Effector memory CD4-positive, alpha-beta T cell (primary cell): ENCODE results near the gene UBE2S.
"Not testable (repeated sequence)": the region's sequence is repeated elsewhere in the genome, so short reads cannot be mapped to it uniquely, and the experiment has no call there.

Experiments
- DNase-seq, 3 donors: peaks; one replicate each; pipeline ENCODE4 v3.0.0-alpha.2; 2020
- H3K27ac ChIP-seq: 2 replicates; pipeline ENCODE4 v1.7.0; 2013; ENCODE audit warnings: mild to moderate bottlenecking, low read length, moderate library complexity; ENCODE audit not compliant: insufficient read depth, poor library complexity, severe bottlenecking
- H3K27me3 ChIP-seq: replicated peaks from 2 replicates; pipeline ENCODE4 v1.7.0; 2013; ENCODE audit warnings: mild to moderate bottlenecking, low read length; ENCODE audit not compliant: insufficient read depth, control insufficient read depth, poor library complexity, severe bottlenecking
- H3K36me3 ChIP-seq: 2 replicates; pipeline ENCODE4 v1.7.0; 2013; ENCODE audit warnings: mild to moderate bottlenecking, low read length, moderate library complexity; ENCODE audit not compliant: control insufficient read depth, insufficient read depth
- H3K4me1 ChIP-seq: 2 replicates; pipeline ENCODE4 v1.7.0; 2013; ENCODE audit warnings: low read length, mild to moderate bottlenecking; ENCODE audit not compliant: control insufficient read depth, insufficient read depth, poor library complexity, severe bottlenecking
- H3K4me3 ChIP-seq: 2 replicates; pipeline ENCODE4 v1.7.0; 2013; ENCODE audit warnings: low read length, low read depth, mild to moderate bottlenecking; ENCODE audit not compliant: insufficient read depth, poor library complexity, severe bottlenecking
- H3K9me3 ChIP-seq: 2 replicates; pipeline ENCODE4 v1.7.0; 2013; ENCODE audit warnings: mild to moderate bottlenecking, low read length, moderate library complexity; ENCODE audit not compliant: control insufficient read depth
- total RNA-seq, 3 donors: gene quantifications; one replicate each; lab custom pipeline; 2026; lab: John Stamatoyannopoulos, UW

The UBE2S gene
- 115 to 166 (median 145) reads per million in 3 donors for total RNA-seq

- DNase-seq, H3K27me3 ChIP-seq, H3K9me3 ChIP-seq: not testable (repeated sequence)
- Histone ChIP-seq H3K4me3 (peak within 1 kb of the TSS; percentile 85), H3K27ac (peak within 1 kb of the TSS; percentile 97), H3K4me1 (peaks cover 14% of the 10 kb centered on the region), H3K36me3 (peaks cover 19% of the 10 kb centered on the region)
These were observed at the start of gene UBE2S for GRCh38 chr19:55407550-55407799. Gene UBE2S, minus strand, starts transcription at chr19:55407788. Its CDS starts 199 bp downstream, at chr19:55407589.

DNA sequence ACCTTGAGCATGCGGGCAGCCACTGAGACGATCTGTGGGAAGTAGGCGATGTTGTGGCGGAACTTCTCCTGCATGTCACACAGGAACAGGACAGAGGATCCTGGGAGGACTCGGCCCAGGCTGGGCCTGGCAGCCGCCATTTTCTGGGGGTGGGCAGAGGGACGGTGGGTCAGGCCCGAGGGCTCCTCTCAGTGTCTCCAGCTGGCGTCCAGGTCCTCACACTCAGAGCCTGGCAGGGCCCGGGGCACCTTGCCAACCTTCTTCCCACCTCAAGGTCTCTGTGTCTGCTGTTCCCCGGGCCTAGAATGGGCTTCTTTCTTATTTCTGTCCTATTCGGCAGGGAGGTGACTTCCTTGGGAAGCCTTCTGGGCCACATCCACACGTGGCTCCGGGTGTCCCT, 48.8 kb upstream of the UBE2S start:
- Histone ChIP-seq H3K4me3 (no peak overlapping the region), H3K27ac (no peak overlapping the region)

DNA sequence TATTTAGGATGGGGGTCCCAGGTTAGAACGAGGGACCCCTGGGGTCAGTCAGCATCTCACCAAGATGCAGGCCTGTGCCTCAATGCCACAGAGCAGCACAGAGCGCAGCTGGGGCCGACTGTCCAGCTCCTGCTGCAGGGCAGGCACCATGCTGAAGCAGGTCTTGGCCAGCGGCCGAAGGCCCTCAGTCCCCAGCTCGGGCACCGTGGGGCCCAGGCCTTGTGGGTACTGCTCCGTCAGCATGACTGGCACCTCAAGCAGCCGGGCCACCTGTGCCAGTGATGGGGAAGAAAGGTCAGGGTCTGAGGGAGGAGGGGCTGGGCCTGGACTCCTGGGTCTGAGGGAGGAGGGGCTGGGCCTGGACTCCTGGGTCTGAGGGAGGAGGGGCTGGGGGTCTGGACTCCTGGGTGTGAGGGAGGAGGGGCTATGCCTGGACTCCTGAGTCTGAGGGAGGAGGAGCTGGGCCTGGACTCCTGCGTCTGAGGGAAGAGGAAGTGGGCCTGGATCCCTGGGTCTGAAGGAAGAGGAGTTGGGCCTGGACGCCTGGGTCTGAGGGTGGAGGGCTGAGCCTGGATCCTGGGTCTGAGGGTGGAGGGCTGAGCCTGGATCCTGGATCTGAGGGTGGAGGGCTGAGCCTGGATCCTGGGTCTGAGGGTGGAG, 48.1 kb upstream of the UBE2S start:
- no peak for DNase-seq
- Histone ChIP-seq H3K9me3 (no peaks in the 10 kb centered on the region), H3K4me1 (peaks cover 15% of the 10 kb centered on the region), H3K36me3 (no peaks in the 10 kb centered on the region), H3K27me3 (peaks cover 15% of the 10 kb centered on the region), H3K4me3 (no peak overlapping the region), H3K27ac (no peak overlapping the region)

More for the DNA sequence above, 48.8 kb upstream of the UBE2S start:
- Histone ChIP-seq H3K9me3 (no peaks in the 10 kb centered on the region), H3K4me1 (peaks cover 20% of the 10 kb centered on the region), H3K36me3 (no peaks in the 10 kb centered on the region), H3K27me3 (peaks cover 12% of the 10 kb centered on the region)
- DNase-seq: no peak

DNA sequence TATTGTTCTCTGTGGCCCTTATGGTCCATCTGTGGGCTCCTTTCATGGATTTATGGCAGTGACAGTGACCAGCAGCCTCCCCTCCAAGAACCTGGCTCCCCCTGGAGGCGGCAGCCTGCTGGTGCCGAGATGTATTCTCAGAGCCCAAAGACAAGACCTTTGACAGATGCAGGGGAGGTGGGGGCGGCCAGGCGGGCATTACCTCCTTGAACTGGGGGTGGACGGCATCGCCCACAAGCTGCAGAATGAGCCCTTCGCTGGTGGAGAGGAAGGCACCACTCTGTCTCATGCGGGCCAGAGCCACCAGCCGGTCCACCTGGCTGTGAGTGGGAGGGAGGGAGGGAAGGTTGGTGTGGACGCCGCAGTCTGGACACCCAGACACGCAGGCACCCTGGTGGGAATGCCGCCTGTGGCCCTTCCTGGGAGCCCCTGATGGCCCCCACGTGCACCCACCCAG, 47.2 kb upstream of the UBE2S start:
- Histone ChIP-seq H3K4me1 (peaks cover 13% of the 10 kb centered on the region), H3K4me3 (no peak overlapping the region), H3K27ac (no peak overlapping the region), H3K36me3 (no peaks in the 10 kb centered on the region), H3K9me3 (no peaks in the 10 kb centered on the region), H3K27me3 (peaks cover 22% of the 10 kb centered on the region)
- no peak for DNase-seq

DNA sequence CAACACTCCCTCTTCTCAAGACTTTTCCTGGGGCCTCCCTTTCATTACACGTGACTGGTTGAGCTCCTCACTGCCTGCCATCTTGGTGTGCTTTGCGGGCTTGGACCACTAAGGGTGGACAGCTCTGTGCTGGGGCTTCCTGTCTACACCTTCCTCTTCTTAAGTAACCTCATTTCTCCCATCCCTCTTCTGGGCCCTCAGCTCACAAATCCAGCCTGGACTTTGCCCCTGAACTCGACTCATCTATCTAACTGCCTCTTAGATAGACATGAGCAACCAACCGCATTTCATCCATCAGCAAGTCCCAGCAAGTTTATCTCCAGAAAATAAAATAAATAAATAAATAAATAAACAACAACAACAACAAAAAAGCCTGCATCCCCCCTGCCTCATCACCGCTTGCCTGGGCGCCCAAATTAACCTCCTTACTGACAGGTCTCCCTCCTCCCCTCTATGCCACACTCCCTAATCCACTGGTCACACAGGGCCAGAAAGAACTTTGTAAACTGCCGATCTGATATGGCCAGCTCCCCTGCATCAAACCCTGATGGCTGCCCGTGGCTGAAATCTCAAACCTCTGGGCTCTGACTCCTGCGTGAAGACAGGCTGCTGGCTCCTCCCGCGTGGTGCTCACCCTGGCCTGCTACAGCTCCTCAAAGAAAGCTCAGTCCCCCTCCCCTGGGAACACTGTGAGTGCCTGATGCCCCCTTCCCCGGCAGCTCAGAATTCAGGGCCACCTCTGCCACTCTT, 46.1 kb upstream of the UBE2S start:
- Histone ChIP-seq H3K9me3 (no peaks in the 10 kb centered on the region), H3K4me3 (no peak overlapping the region), H3K27me3 (peaks cover 25% of the 10 kb centered on the region), H3K36me3 (no peaks in the 10 kb centered on the region), H3K27ac (no peak overlapping the region), H3K4me1 (peaks cover 13% of the 10 kb centered on the region)
- DNase-seq: no peak

DNA sequence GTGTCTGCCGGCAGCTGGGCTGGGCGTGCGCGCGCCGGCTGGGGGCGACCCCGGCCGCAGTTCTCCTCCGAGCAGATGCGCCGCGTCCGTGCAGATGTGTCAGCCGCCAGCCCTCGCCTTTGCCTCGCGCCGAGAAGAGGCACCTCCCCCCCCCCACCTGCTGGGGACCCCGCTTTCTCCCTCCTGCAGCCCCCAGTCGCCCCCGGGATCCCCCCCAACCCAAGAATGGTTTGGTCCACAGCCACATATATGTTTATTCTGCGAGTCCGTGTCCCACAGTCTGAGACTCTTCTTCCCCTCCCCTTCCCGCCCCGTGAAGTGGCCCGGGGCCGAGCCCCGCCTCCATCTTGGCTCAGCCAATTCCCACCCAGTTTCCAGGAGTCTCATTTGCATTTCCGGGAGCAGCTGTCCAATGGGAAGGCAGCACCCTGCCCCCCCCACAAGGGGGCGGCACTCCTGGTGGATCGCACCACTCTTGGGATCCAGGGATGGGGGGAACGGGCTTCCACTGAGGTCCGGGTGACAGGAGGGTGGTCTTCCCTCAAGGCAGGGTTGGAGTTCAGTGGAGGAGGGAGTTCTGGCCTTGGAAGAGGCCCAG, 45.3 kb upstream of the UBE2S start:
- Histone ChIP-seq H3K9me3 (no peaks in the 10 kb centered on the region), H3K4me1 (peaks cover 13% of the 10 kb centered on the region), H3K4me3 (no peak overlapping the region), H3K36me3 (no peaks in the 10 kb centered on the region), H3K27ac (no peak overlapping the region), H3K27me3 (peaks cover 25% of the 10 kb centered on the region)
- no peak for DNase-seq

DNA sequence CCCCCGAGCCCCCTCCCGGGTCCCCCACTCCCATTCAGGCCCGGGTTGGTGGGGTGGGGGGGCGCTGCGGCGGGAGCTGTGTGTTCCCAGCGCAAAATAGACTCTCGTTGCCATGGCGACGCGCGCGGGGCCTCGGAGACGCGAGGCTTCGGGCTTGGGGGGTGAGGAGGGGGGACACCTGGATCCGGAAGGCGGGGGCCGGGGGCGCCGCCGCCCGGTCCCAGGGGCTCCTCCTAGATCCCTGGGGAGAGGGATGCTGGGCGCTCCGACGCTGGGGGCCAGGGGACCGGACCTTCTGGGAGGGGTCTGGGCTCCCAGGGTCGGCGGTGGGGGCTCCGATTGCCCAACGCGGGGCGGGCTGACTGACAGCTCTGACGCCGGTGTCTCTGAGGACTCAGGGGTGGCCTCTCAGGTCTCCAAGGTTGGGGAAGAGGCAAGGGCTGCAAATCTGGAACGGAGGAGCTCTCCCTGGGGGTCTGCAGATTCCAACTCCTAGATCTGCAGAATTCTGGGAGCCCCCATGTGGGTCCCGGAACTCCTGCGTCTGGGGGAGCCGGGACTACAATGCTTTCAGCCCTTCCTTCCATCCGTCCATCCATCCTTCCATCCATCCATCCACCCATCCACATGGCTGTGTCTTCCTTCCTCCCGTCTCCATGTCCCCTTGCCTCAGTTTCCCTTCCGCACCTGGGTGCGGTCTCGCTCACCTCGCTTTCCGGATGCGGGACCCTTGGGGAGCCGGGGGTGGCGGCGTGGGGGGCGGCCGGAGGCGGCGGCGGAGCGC, 44.6 kb upstream of the UBE2S start:
- H3K27ac ChIP-seq: no peak overlapping the region
- peaks cover 13% of the 10 kb centered on the region for H3K4me1 ChIP-seq
- DNase-seq: no peak
- no peaks in the 10 kb centered on the region for H3K9me3 ChIP-seq
- peak overlapping the region; percentile 33 for H3K4me3 ChIP-seq
- no peaks in the 10 kb centered on the region for H3K36me3 ChIP-seq
- peaks cover 25% of the 10 kb centered on the region for H3K27me3 ChIP-seq

- DNase-seq: no peak
- Histone ChIP-seq H3K4me3 (no peak overlapping the region), H3K36me3 (no peaks in the 10 kb centered on the region), H3K27ac (no peak overlapping the region), H3K27me3 (peaks cover 25% of the 10 kb centered on the region), H3K4me1 (peaks cover 13% of the 10 kb centered on the region), H3K9me3 (no peaks in the 10 kb centered on the region)
These were observed 43.8 kb upstream of the UBE2S start for GRCh38 chr19:55451163-55451964.

DNA sequence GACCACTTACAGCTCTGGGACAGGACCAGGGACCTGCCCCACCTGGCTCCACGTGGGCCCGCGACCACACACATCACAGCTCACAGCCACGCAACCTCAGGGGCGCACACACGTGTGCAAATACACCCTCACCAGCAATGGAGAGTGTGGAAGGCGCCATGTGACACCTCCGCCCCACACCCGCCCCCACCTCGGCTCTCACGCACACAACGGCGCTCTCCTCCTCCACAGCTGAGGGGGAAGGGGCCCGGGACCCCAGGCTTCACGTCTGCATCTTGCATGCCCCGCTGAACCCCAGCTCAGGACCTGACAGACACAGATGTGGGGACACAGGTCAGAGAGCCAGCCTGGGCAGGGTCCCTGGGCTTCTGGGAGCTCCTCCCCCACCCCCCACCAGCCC, 41.9 kb upstream of the UBE2S start:
- no peaks in the 10 kb centered on the region for H3K36me3 ChIP-seq
- no peaks in the 10 kb centered on the region for H3K9me3 ChIP-seq
- H3K4me3 ChIP-seq: no peak overlapping the region
- no peak overlapping the region for H3K27ac ChIP-seq
- DNase-seq: no peak
- peaks cover 13% of the 10 kb centered on the region for H3K4me1 ChIP-seq
- peaks cover 25% of the 10 kb centered on the region for H3K27me3 ChIP-seq
